Nephron progenitor cell (in vitro differentiated cells): Measurements from ENCODE around the gene C5orf15.
"Not testable (repeated sequence)": the region's sequence is repeated elsewhere in the genome, so short reads cannot be mapped to it uniquely, and the experiment has no call there.

Source experiments
- DNase-seq: peaks from one replicate; pipeline ENCODE4 v3.0.0; 2021
- H3K27ac Mint-ChIP-seq: 2 replicates; pipeline ENCODE4 v1.8.0; 2021; ENCODE audit warnings: mild to moderate bottlenecking, moderate library complexity, mixed read lengths
- H3K27me3 Mint-ChIP-seq: 2 replicates; pipeline ENCODE4 v1.8.0; 2021; ENCODE audit warnings: mild to moderate bottlenecking, low read depth, mixed read lengths; ENCODE audit not compliant: poor library complexity
- H3K36me3 Mint-ChIP-seq: 2 replicates; pipeline ENCODE4 v1.8.0; 2021; ENCODE audit warnings: low read depth, mixed read lengths
- H3K4me1 Mint-ChIP-seq: 2 replicates; pipeline ENCODE4 v1.8.0; 2021; ENCODE audit warnings: mixed read lengths
- H3K4me3 Mint-ChIP-seq: 2 replicates; pipeline ENCODE4 v1.8.0; 2021; ENCODE audit warnings: mild to moderate bottlenecking, moderate library complexity, mixed read lengths
- H3K9me3 Mint-ChIP-seq: 2 replicates; pipeline ENCODE4 v1.8.0; 2021; ENCODE audit warnings: mild to moderate bottlenecking, moderate library complexity, mixed read lengths
- CTCF ChIP-seq: fragments of 200-600 bp; sonication (generic); IDR thresholded peaks from 2 replicates; pipeline ENCODE4 v1.5.0; 2021; ENCODE audit warnings: antibody characterized with exemption

C5orf15 gene

GRCh38 chr5:133962131-133962530 lies 6.3 kb downstream of the C5orf15 start:
- DNase-seq: no peak
- H3K4me1 Mint-ChIP-seq: peaks cover 39% of the 10 kb centered on the region
- peaks cover 43% of the 10 kb centered on the region for H3K36me3 Mint-ChIP-seq
- H3K9me3 Mint-ChIP-seq: peaks cover 15% of the 10 kb centered on the region
- peak overlapping the region; percentile 49 for H3K4me3 Mint-ChIP-seq
- H3K27me3 Mint-ChIP-seq: no peaks in the 10 kb centered on the region
- no peak for TF ChIP-seq CTCF
- peak overlapping the region; percentile 93 for H3K27ac Mint-ChIP-seq

GRCh38 chr5:133959643-133960042 lies 8.8 kb downstream of the C5orf15 start:
- Mint-ChIP-seq H3K9me3 (peaks cover 9% of the 10 kb centered on the region), H3K27me3 (no peaks in the 10 kb centered on the region), H3K27ac (no peak overlapping the region), H3K4me3 (no peak overlapping the region), H3K4me1 (peaks cover 28% of the 10 kb centered on the region), H3K36me3 (peaks cover 55% of the 10 kb centered on the region)
- DNase-seq: no peak
- TF ChIP-seq CTCF: no peak

GRCh38 chr5:133957591-133957990 lies 10.8 kb downstream of the C5orf15 start:
- Mint-ChIP-seq H3K36me3 (peaks cover 53% of the 10 kb centered on the region), H3K27ac (no peak overlapping the region), H3K4me1 (peaks cover 29% of the 10 kb centered on the region), H3K9me3 (no peaks in the 10 kb centered on the region), H3K4me3 (no peak overlapping the region), H3K27me3 (no peaks in the 10 kb centered on the region)
- no peak for DNase-seq
- no peak for TF ChIP-seq CTCF

- DNase-seq: no peak
- TF ChIP-seq CTCF: no peak
- Mint-ChIP-seq H3K36me3 (peaks cover 53% of the 10 kb centered on the region), H3K9me3 (no peaks in the 10 kb centered on the region), H3K4me3 (no peak overlapping the region), H3K27ac (no peak overlapping the region), H3K4me1 (peaks cover 24% of the 10 kb centered on the region), H3K27me3 (peaks cover 2% of the 10 kb centered on the region)
These were observed 11.3 kb downstream of the C5orf15 start for GRCh38 chr5:133957080-133957479.

- peaks cover 53% of the 10 kb centered on the region for H3K36me3 Mint-ChIP-seq
- DNase-seq: not testable (repeated sequence)
These were observed 12.2 kb downstream of the C5orf15 start for GRCh38 chr5:133956196-133956595.

GRCh38 chr5:133953568-133954145 lies 14.8 kb downstream of the C5orf15 start:
- DNase-seq: no peak
- H3K9me3 Mint-ChIP-seq: no peaks in the 10 kb centered on the region
- H3K27me3 Mint-ChIP-seq: peaks cover 4% of the 10 kb centered on the region
- peaks cover 40% of the 10 kb centered on the region for H3K36me3 Mint-ChIP-seq
- H3K4me3 Mint-ChIP-seq: no peak overlapping the region
- H3K4me1 Mint-ChIP-seq: peaks cover 11% of the 10 kb centered on the region
- TF ChIP-seq CTCF: no peak
- H3K27ac Mint-ChIP-seq: no peak overlapping the region

More at GRCh38 chr5:133956196-133956595, 12.2 kb downstream of the C5orf15 start:
- H3K9me3 Mint-ChIP-seq, H3K4me3 Mint-ChIP-seq, H3K27me3 Mint-ChIP-seq, H3K27ac Mint-ChIP-seq: not testable (repeated sequence)
- peaks cover 22% of the 10 kb centered on the region for H3K4me1 Mint-ChIP-seq
